Uterus (tissue), 2 donors: ENCODE data around the gene ATP6V1B1.

Experiments
- POLR2A ChIP-seq, 2 donors: fragments of 450-650 bp; IDR thresholded peaks; one replicate each; pipeline ENCODE4 v1.6.1; 2016; ENCODE audit warnings: antibody characterized with exemption in 2 of 2, mild to moderate bottlenecking in 1 of 2, moderate library complexity in 1 of 2
- TF ChIP-seq, protein P1 (sequence below), 4 experiments: fragments of 200-600 bp in 2 of 4; fragments of 450-650 bp in 2 of 4; sonication (generic) in 2 of 4; IDR thresholded peaks; one replicate each; pipeline ENCODE4 v1.5.1; 2016 to 2019; ENCODE audit warnings: antibody characterized with exemption in 4 of 4, mild to moderate bottlenecking in 2 of 4, moderate library complexity in 1 of 4

DNA sequence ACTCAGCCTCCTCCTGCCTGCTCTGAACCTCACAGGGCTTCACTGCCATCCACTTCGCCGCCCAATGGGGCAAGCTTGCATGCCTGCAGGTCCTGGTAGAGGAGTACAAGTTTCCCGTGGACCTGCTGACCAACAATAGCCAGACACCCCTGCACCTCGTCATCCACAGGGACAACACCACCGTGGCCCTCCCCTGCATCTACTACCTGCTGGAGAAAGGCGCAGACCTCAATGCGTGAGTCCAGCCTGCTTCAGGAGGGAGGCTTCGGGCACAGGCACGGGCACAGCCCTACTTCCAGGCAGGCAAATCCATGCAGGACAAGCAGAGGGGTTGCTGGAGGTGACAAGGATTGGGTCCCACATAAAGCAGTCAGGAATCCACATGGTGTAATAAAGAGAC lies 43.9 kb downstream of the ATP6V1B1 start:
- TF ChIP-seq, protein P1, sequence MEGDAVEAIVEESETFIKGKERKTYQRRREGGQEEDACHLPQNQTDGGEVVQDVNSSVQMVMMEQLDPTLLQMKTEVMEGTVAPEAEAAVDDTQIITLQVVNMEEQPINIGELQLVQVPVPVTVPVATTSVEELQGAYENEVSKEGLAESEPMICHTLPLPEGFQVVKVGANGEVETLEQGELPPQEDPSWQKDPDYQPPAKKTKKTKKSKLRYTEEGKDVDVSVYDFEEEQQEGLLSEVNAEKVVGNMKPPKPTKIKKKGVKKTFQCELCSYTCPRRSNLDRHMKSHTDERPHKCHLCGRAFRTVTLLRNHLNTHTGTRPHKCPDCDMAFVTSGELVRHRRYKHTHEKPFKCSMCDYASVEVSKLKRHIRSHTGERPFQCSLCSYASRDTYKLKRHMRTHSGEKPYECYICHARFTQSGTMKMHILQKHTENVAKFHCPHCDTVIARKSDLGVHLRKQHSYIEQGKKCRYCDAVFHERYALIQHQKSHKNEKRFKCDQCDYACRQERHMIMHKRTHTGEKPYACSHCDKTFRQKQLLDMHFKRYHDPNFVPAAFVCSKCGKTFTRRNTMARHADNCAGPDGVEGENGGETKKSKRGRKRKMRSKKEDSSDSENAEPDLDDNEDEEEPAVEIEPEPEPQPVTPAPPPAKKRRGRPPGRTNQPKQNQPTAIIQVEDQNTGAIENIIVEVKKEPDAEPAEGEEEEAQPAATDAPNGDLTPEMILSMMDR (IDR thresholded peaks at IDR 0.05): no peak
- no peak for TF ChIP-seq POLR2A (IDR thresholded peaks at IDR 0.05)
